HAP-1 (cell line): ENCODE measurements around the gene ATG9B.
A peak's percentile ranks its signal among the peaks of the same experiment; 100 is the strongest.

Experiments used
- DNase-seq, 2 experiments: peaks; one replicate each; pipeline ENCODE4 v3.0.0-alpha.2; 2016 to 2020; ENCODE audit warnings: low spot score in 2 of 2
- H3K27me3 ChIP-seq: fragments of 250-450 bp; sonication (Bioruptor Pico); 2 replicates; pipeline ENCODE4 v1.5.1; 2020; ENCODE audit warnings: low read depth, mild to moderate bottlenecking, moderate library complexity
- H3K36me3 ChIP-seq: fragments of 250-450 bp; sonication (Bioruptor Pico); replicated peaks from 2 replicates; pipeline ENCODE4 v1.5.1; 2020; ENCODE audit warnings: mild to moderate bottlenecking
- H3K4me1 ChIP-seq: fragments of 250-450 bp; sonication (Bioruptor Pico); 2 replicates; pipeline ENCODE4 v1.5.1; 2020; ENCODE audit warnings: mild to moderate bottlenecking
- H3K4me3 ChIP-seq: fragments of 250-450 bp; sonication (Bioruptor Pico); 2 replicates; pipeline ENCODE4 v1.5.1; 2020; ENCODE audit warnings: mild to moderate bottlenecking, moderate library complexity
- H3K9me3 ChIP-seq: fragments of 250-450 bp; sonication (Bioruptor Pico); 2 replicates; pipeline ENCODE4 v1.5.1; 2020; ENCODE audit warnings: mild to moderate bottlenecking, moderate library complexity
- in situ Hi-C: fragments of 300-500 bp; cut with MboI; formaldehyde crosslinking; loops from 3 replicates; pipeline ENCODE4 v1.14.3; 2020; ENCODE audit warnings: low sequenced_read_pairs, inconsistent platforms, mixed read lengths

The ATG9B gene

DNA sequence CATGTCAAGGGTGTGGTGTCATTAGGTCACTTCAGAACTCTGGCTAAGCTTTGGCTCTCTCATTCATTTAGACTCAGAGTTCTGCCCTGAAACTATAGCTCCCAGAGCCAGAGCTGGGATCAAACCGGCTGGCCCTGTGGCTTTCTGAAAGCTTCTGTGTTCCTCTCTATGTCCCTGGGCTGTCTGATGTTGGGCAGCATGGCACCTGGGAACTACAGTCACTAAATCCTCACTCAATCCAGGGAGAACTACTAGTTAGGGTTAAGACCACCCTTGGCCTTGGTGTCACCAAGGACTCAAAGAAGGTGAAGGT lies 13.2 kb downstream of the ATG9B start:
- Histone ChIP-seq H3K36me3 (no peaks in the 10 kb centered on the region), H3K9me3 (no peaks in the 10 kb centered on the region), H3K4me3 (no peak overlapping the region), H3K27me3 (no peaks in the 10 kb centered on the region), H3K4me1 (no peaks in the 10 kb centered on the region)
- in situ Hi-C loops: no loop called here
- DNase-seq: no peak

- no peaks in the 10 kb centered on the region for H3K4me1 ChIP-seq
- H3K9me3 ChIP-seq: no peaks in the 10 kb centered on the region
- in situ Hi-C loops: no loop called here
- no peaks in the 10 kb centered on the region for H3K27me3 ChIP-seq
- no peak overlapping the region for H3K4me3 ChIP-seq
- DNase-seq: no peak
- H3K36me3 ChIP-seq: no peaks in the 10 kb centered on the region
Measured at GRCh38 chr7:151010307-151011096, 13.8 kb downstream of the ATG9B start.

DNA sequence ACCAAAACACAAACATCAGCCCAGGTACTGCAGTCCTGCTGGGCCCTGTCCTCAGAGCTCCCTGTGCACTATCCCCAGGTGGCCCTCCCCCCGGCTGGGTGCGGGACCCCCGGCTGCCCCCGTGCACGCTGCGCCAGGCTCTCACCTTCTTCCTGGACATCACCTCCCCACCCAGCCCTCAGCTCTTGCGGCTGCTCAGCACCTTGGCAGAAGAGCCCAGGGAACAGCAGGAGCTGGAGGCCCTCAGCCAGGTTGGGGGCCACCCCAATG lies 14.3 kb downstream of the ATG9B start:
- no peaks in the 10 kb centered on the region for H3K9me3 ChIP-seq
- in situ Hi-C loops: no loop called here

DNA sequence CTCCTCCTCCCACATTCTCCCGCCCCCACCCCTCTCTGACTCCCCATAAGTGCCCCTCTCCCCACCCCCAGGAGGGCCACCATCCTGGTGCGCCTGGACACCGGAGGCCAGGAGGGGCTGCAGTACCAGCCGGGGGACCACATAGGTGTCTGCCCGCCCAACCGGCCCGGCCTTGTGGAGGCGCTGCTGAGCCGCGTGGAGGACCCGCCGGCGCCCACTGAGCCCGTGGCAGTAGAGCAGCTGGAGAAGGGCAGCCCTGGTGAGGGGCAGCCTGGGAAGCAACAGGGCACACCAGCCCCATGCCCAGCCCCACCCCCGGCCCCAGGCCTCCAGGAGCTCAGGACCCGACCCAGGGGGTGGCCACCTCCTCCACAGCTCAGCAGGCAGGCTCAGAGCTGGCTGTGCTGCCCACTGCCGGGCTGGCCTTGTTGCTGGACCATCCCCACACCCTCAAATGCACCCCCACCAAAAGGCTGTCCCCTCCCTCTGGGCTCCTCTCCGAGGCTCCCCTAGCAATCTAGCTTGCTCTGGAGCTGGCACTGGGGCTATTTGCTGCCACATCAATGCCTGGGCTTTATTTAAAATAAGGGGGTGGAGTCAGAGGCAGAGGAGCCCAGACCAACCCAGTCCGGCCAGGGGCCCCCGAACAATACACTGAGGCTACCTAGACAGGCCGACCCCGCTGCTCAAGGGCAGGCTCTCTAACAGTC lies 14.8 kb downstream of the ATG9B start:
- H3K4me3 ChIP-seq: no peak overlapping the region
- in situ Hi-C loops: no loop called here
- DNase-seq: no peak

More for the DNA sequence above, 14.3 kb downstream of the ATG9B start:
- no peaks in the 10 kb centered on the region for H3K4me1 ChIP-seq
- no peaks in the 10 kb centered on the region for H3K27me3 ChIP-seq
- no peak for DNase-seq
- H3K36me3 ChIP-seq: no peaks in the 10 kb centered on the region
- H3K4me3 ChIP-seq: no peak overlapping the region

GRCh38 chr7:151008511-151009323 lies 15.6 kb downstream of the ATG9B start:
- DNase-seq: peak in 1 of 2 experiments; percentile 60
- no peaks in the 10 kb centered on the region for H3K27me3 ChIP-seq
- in situ Hi-C loops: no loop called here
- no peaks in the 10 kb centered on the region for H3K36me3 ChIP-seq
- no peaks in the 10 kb centered on the region for H3K9me3 ChIP-seq
- no peak overlapping the region for H3K4me3 ChIP-seq
- H3K4me1 ChIP-seq: no peaks in the 10 kb centered on the region

More for the DNA sequence above, 14.8 kb downstream of the ATG9B start:
- H3K27me3 ChIP-seq: no peaks in the 10 kb centered on the region
- H3K36me3 ChIP-seq: no peaks in the 10 kb centered on the region
- H3K9me3 ChIP-seq: no peaks in the 10 kb centered on the region
- H3K4me1 ChIP-seq: no peaks in the 10 kb centered on the region

GRCh38 chr7:151008143-151008510 lies 16.2 kb downstream of the ATG9B start:
- Histone ChIP-seq H3K27me3 (no peaks in the 10 kb centered on the region), H3K4me1 (no peaks in the 10 kb centered on the region; the same call in 1 of the 2 replicates), H3K9me3 (no peaks in the 10 kb centered on the region), H3K36me3 (no peaks in the 10 kb centered on the region), H3K4me3 (no peak overlapping the region)
- no peak for DNase-seq
- in situ Hi-C loops: no loop called here

DNA sequence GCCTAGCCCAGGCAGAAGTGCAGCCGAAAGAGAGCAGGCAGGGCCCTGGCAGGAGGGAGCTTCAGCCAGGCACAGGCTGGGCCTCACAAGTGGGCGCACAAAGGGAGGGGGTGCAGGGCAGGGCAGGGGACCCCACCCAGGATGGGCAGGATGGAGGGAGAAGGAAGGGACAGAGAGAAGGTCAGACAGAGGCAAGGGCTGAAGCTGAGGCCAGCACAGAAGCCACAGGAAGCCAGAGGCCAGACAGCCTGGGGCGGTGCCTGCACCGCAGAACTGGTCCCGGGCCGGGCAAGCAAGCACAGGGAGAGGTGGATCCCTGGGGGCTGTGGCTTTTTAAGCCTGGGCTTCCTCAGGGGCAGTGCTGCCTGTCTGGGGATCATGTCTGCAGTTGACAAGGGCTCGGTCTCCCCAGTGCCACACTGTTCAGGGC lies 16.8 kb downstream of the ATG9B start:
- in situ Hi-C loops: no loop called here
- Histone ChIP-seq H3K9me3 (no peaks in the 10 kb centered on the region), H3K36me3 (no peaks in the 10 kb centered on the region), H3K4me3 (no peak overlapping the region), H3K27me3 (no peaks in the 10 kb centered on the region), H3K4me1 (no peaks in the 10 kb centered on the region; the same call in 1 of the 2 replicates)
- DNase-seq: no peak

DNA sequence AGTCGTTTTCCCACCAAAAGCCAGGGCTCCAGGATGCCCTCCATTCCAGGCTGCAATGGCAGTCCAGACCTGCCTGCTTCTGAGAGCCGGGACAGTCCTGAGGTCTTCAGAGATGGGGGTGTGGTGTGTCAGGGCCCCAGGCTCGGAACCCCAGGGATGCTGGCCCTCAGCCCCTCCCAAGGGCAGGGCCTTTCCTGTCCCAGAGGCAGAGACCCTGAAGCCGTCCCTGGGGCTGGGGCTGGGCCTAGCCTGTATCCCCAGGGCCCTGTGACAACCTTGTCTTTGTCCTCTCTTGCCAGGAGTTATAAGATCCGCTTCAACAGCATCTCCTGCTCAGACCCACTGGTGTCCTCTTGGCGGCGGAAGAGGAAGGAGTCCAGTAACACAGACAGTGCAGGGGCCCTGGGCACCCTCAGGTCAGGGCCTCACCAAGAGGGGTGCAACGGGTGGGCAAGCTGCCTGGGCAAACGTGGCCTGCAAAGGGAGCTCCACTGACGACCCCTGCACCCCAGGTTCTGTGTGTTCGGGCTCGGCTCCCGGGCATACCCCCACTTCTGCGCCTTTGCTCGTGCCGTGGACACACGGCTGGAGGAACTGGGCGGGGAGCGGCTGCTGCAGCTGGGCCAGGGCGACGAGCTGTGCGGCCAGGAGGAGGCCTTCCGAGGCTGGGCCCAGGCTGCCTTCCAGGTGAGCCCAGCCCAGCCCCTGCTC lies 17.5 kb downstream of the ATG9B start:
- Histone ChIP-seq H3K9me3 (no peaks in the 10 kb centered on the region), H3K27me3 (no peaks in the 10 kb centered on the region), H3K36me3 (no peaks in the 10 kb centered on the region), H3K4me3 (no peak overlapping the region), H3K4me1 (no peaks in the 10 kb centered on the region; the same call in 1 of the 2 replicates)
- no peak for DNase-seq
- in situ Hi-C loops: no loop called here

- no peaks in the 10 kb centered on the region; the same call in 1 of the 2 replicates for H3K4me1 ChIP-seq
- H3K36me3 ChIP-seq: no peaks in the 10 kb centered on the region
- no peak for DNase-seq
- H3K9me3 ChIP-seq: no peaks in the 10 kb centered on the region
- H3K27me3 ChIP-seq: no peaks in the 10 kb centered on the region
- in situ Hi-C loops: no loop called here
- H3K4me3 ChIP-seq: no peak overlapping the region
Measured at GRCh38 chr7:151005566-151005965, 18.7 kb downstream of the ATG9B start.

- in situ Hi-C loops: no loop called here
- Histone ChIP-seq H3K27me3 (no peaks in the 10 kb centered on the region), H3K4me3 (no peak overlapping the region), H3K4me1 (no peaks in the 10 kb centered on the region; the same call in 1 of the 2 replicates), H3K36me3 (no peaks in the 10 kb centered on the region), H3K9me3 (no peaks in the 10 kb centered on the region)
- no peak for DNase-seq
Measured at GRCh38 chr7:151003572-151003971, 20.7 kb downstream of the ATG9B start.

GRCh38 chr7:151001546-151001945 lies 22.7 kb downstream of the ATG9B start:
- Histone ChIP-seq H3K9me3 (no peaks in the 10 kb centered on the region), H3K36me3 (no peaks in the 10 kb centered on the region), H3K4me3 (no peak overlapping the region), H3K27me3 (no peaks in the 10 kb centered on the region), H3K4me1 (no peaks in the 10 kb centered on the region; the same call in 1 of the 2 replicates)
- in situ Hi-C loops: no loop called here
- DNase-seq: no peak

DNA sequence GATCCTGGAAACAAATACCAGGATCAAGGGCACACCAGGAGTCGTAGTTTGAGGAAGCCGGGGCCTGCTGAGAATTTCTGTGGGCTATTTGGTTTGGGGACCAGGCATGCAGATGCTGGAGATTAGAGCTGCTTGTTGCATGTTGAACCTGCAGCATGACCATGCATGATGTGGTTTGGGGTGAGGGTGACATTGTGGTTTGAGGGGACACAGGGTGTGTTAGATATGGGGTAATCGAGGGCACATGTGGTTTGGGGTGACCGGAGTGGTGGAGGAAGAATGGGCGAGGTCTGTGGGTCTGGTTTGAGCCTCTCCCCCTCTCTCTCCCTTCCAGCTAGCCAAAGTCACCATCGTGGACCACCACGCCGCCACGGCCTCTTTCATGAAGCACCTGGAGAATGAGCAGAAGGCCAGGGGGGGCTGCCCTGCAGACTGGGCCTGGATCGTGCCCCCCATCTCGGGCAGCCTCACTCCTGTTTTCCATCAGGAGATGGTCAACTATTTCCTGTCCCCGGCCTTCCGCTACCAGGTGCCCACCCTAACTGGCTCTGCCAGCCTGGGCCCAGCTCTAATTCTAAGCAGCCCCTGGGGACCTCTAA lies 23.3 kb downstream of the ATG9B start:
- Histone ChIP-seq H3K4me1 (no peaks in the 10 kb centered on the region; the same call in 1 of the 2 replicates), H3K27me3 (no peaks in the 10 kb centered on the region), H3K9me3 (no peaks in the 10 kb centered on the region), H3K36me3 (no peaks in the 10 kb centered on the region), H3K4me3 (no peak overlapping the region)
- no peak for DNase-seq
- in situ Hi-C loops: no loop called here

DNA sequence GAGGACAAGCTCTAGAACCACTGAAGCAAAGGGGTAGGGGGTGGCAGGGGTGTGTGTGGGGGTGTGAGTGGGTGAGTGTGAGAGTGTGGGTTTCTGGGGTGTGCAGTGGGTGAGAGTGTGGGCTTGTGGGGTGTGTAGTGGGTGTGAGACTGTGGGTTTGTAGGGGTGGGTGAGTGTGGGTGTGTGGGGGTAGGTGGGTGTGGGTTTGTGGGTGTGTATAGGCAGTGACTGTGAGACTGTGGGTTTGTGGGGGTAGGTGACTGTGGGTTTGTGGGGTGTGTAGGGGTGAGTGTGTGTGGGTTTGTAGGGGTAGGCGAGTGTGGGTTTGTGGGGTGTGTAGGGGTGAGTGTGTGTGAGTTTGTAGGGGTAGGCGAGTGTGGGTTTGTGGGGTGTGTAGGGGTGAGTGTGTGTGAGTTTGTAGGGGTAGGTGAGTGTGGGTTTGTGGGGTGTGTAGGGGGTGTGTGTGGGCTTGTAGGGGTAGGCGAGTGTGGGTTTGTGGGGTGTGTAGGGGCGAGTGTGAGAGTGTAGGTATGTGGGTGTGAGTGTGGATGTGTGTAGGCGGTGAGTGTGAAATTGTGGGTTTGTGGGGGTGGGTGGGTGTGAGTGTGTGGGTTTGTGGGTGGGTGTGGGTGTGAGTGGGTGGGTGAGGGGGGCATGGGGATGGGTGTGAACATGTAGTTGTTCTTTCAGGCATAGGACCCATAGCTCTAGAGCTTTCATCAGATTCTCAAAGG lies 24.6 kb downstream of the ATG9B start:
- in situ Hi-C loops: no loop called here
- no peaks in the 10 kb centered on the region; the same call in 1 of the 2 replicates for H3K4me1 ChIP-seq
- no peaks in the 10 kb centered on the region for H3K27me3 ChIP-seq
- DNase-seq: no peak
- no peak overlapping the region for H3K4me3 ChIP-seq
- H3K36me3 ChIP-seq: no peaks in the 10 kb centered on the region
- no peaks in the 10 kb centered on the region for H3K9me3 ChIP-seq
